Tibial artery (tissue), 4 donors: ENCODE data around the gene PACSIN3.

Experiments
- DNase-seq, 2 donors: peaks; one replicate each; pipeline ENCODE4 v3.0.0-alpha.2; 2019
- H3K27ac ChIP-seq, 2 donors: fragments of 200-600 bp; sonication (generic) in 1 of 2; 1 replicate in 1 of 2; 2 replicates in 1 of 2; pipeline ENCODE4 v1.5.1; 2018 to 2019; ENCODE audit warnings: mild to moderate bottlenecking in 1 of 2
- H3K27me3 ChIP-seq, 2 donors: fragments of 200-600 bp; sonication (generic) in 1 of 2; one replicate each; pipeline versions ENCODE4 v1.5.1 to v1.6.0; 2016 to 2019
- H3K36me3 ChIP-seq, 3 donors: fragments of 200-600 bp; sonication (generic) in 2 of 3; one replicate each; pipeline ENCODE4 v1.5.1; 2016 to 2019; ENCODE audit warnings: mild to moderate bottlenecking in 2 of 3
- H3K4me1 ChIP-seq, 4 donors: fragments of 200-600 bp; sonication (generic) in 2 of 4; 1 replicate in 3 of 4; 2 replicates in 1 of 4; pipeline ENCODE4 v1.5.1; 2016 to 2019
- H3K4me3 ChIP-seq, 2 donors: fragments of 200-600 bp; sonication (generic) in 1 of 2; 1 replicate in 1 of 2; 2 replicates in 1 of 2; pipeline ENCODE4 v1.5.1; 2018 to 2019; ENCODE audit warnings: mild to moderate bottlenecking in 2 of 2
- H3K9me3 ChIP-seq, 3 donors: fragments of 200-600 bp; sonication (generic) in 1 of 3; one replicate each; pipeline ENCODE4 v1.5.1; 2016 to 2019
- intact Hi-C: fragments of 100-400 bp; cut with DNase I; formaldehyde crosslinking; loops from one replicate; pipeline ENCODE4 v1.15.0; 2023; ENCODE audit warnings: low total_unique reads
- TF ChIP-seq, protein P1 (sequence below), 2 experiments: fragments of 200-600 bp in 1 of 2; fragments of 450-650 bp in 1 of 2; IDR thresholded peaks; one replicate each; pipeline ENCODE4 v1.5.1; 2017 to 2019; ENCODE audit warnings: antibody characterized with exemption in 2 of 2, mild to moderate bottlenecking in 1 of 2, moderate library complexity in 1 of 2

The PACSIN3 gene

DNA sequence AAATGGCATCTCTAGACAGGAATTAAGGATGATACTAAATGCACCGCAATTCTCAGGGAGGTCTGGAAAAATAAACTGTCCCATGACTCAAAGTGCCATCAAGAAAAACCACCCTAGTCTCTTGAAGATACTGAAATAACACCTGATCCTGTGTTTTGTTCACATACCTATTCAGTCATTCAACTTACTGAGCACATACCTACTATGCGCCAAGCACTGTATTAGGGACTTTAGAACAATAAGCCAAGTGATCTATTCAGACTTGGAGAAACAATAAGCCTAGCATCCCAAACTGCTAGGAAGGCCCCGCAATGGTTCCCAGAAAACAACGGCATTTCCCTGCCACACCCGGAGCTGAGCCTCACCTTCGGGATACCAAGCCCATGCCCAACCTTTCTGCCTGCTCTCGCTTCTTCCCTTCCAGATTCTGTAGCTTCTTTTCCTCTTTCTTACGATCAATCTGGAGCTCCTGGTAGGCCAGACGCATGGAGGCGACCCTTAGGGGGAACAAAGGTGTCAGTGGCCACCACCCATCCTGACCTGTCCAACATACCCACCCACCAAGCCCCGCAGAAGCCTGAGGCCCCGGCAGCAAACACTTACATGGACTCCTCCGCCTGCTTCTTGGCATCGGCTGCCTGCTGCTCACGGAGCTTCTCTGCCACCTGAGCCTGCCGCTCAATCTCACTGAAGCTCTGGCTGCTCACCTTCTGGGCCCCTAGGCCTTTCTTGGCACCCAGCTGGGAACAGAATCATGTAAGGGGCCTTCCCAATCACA lies 15.0 kb downstream of the PACSIN3 start:
- no peak overlapping the region for H3K27ac ChIP-seq
- TF ChIP-seq, protein P1, sequence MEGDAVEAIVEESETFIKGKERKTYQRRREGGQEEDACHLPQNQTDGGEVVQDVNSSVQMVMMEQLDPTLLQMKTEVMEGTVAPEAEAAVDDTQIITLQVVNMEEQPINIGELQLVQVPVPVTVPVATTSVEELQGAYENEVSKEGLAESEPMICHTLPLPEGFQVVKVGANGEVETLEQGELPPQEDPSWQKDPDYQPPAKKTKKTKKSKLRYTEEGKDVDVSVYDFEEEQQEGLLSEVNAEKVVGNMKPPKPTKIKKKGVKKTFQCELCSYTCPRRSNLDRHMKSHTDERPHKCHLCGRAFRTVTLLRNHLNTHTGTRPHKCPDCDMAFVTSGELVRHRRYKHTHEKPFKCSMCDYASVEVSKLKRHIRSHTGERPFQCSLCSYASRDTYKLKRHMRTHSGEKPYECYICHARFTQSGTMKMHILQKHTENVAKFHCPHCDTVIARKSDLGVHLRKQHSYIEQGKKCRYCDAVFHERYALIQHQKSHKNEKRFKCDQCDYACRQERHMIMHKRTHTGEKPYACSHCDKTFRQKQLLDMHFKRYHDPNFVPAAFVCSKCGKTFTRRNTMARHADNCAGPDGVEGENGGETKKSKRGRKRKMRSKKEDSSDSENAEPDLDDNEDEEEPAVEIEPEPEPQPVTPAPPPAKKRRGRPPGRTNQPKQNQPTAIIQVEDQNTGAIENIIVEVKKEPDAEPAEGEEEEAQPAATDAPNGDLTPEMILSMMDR (IDR thresholded peaks at IDR 0.05), result no peak
- intact Hi-C loops, result loop anchor here (10.0 kb wide), 1 partner anchor 244 kb away; no protein-coding TSS in a partner anchor

DNA sequence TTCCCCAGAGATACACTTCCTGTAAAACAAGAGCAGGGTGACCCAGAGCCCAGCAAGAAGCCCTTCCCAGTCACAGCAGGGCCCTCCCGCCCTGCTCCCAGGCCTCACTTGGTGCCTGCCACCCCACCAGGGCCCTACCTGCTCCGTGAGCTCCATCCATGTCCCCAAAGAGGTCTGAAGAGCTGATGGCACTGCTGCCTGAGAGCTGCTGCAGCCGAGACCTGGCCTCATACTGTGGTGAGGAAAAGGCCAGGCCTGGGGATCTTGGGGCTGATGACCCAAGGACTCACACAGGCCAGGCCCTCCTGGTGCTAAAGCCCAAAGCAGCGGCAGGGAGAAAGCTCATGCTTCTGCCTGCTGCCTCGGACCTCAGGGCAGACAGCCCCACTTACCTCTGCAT lies 19.9 kb downstream of the PACSIN3 start:
- Histone ChIP-seq H3K4me1 (peaks cover 0 to 7% (median 3%) of the 10 kb centered on the region in 4 donors), H3K36me3 (peaks cover 66 to 90% (median 77%) of the 10 kb centered on the region in 3 donors), H3K27ac (no peak overlapping the region), H3K4me3 (no peak overlapping the region), H3K27me3 (no peaks in the 10 kb centered on the region), H3K9me3 (no peaks in the 10 kb centered on the region)
- TF ChIP-seq, protein P1 (IDR thresholded peaks at IDR 0.05), result no peak
- no peak for DNase-seq
- intact Hi-C loops, result no loop called here

More for the DNA sequence above, 15.0 kb downstream of the PACSIN3 start:
- Histone ChIP-seq H3K9me3 (no peaks in the 10 kb centered on the region), H3K4me1 (peaks cover 0 to 46% (median 24%) of the 10 kb centered on the region in 4 donors), H3K36me3 (peaks cover 51 to 90% (median 76%) of the 10 kb centered on the region in 3 donors), H3K27me3 (no peaks in the 10 kb centered on the region), H3K4me3 (no peak overlapping the region)
- no peak for DNase-seq

DNA sequence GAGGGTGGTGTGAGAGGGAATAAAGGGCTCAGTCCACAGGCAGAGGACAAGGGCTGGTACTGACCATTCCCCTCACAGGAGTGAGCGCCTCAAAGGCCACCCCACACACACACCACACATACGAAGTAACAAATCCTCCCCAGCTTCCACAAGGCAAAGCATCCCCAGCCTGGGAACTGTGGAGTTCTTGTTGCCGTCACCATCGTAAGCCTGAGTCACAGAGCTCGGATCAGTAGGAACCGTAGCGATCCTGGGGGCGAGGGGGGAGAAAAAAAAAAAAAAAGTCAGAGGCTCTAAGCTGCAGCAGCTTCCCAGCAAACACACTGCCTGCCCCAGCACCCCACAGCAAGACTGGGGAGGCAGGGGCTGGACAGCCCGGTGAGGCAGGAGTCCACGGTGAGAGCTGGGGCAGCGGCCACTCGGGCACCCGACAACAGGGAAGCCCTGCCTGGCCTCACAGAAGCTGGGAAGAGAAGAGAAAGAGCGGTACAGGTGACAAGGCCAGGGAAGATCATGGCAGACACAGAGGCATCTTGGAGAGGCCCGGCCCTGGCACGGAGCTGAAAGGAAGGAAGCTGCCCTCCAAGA lies 20.9 kb downstream of the PACSIN3 start:
- Histone ChIP-seq H3K4me3 (no peak overlapping the region), H3K27ac (no peak overlapping the region), H3K36me3 (peaks cover 57 to 80% (median 68%) of the 10 kb centered on the region in 3 donors), H3K4me1 (peaks cover 0 to 7% (median 5%) of the 10 kb centered on the region in 4 donors), H3K9me3 (no peaks in the 10 kb centered on the region), H3K27me3 (no peaks in the 10 kb centered on the region)
- TF ChIP-seq, protein P1 (IDR thresholded peaks at IDR 0.05), result no peak
- no peak for DNase-seq
- intact Hi-C loops, result no loop called here

DNA sequence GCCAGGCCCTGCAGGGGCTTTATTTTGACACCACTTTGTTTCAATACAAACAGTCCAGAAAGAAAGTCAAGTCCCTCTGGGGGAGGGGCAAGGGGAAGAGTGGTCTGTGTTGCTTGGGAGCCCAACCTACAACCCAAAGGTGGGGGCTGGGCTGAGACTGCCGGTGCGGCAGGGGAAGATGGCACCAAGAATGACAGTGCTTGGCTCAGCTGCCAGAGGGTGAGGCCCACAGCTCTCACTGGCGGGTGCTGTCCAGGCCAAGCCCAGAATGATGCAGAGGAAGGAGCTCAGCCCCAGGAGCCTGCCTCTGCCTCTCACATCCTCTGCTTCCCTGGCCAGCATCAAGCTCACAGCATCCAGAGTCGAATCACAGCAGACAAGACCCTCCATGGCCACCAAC lies 21.9 kb downstream of the PACSIN3 start:
- no peak overlapping the region for H3K4me3 ChIP-seq
- H3K9me3 ChIP-seq, result no peaks in the 10 kb centered on the region
- DNase-seq, result no peak
- TF ChIP-seq, protein P1 (IDR thresholded peaks at IDR 0.05), result no peak
- H3K4me1 ChIP-seq, result peaks cover 0 to 7% (median 5%) of the 10 kb centered on the region in 4 donors
- H3K27ac ChIP-seq, result no peak overlapping the region
- peaks cover 50 to 76% (median 58%) of the 10 kb centered on the region in 3 donors for H3K36me3 ChIP-seq
- H3K27me3 ChIP-seq, result no peaks in the 10 kb centered on the region
- intact Hi-C loops, result no loop called here

DNA sequence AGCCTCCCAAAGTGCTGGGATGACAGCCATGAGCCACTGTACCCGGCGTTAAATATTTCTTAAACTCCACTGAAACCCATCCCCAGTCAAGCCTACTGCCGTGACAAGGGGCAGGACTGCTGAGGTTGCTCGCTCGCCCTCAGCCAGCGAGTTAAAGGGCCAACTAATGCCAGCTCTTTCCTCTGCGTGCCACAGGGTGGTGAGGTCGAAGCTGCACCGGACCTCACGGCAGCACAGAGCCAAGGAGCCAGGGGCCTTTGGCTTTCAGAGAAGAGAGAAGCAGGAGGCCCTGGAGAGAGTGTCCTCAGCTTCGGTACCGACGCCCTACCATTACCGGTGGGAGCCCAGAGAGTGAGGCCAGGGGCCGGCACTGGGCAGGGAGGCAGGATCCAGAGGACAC lies 22.3 kb downstream of the PACSIN3 start:
- TF ChIP-seq, protein P1 (IDR thresholded peaks at IDR 0.05), result no peak
- Histone ChIP-seq H3K36me3 (peaks cover 50 to 76% (median 58%) of the 10 kb centered on the region in 3 donors), H3K27me3 (no peaks in the 10 kb centered on the region), H3K27ac (no peak overlapping the region), H3K4me1 (peaks cover 0 to 7% (median 5%) of the 10 kb centered on the region in 4 donors), H3K9me3 (no peaks in the 10 kb centered on the region), H3K4me3 (no peak overlapping the region)
- intact Hi-C loops, result no loop called here
- DNase-seq, result no peak
